HL-60 (cell line): ENCODE data around the gene ENOX1.

Source experiments
- DNase-seq, 2 experiments: peaks; one replicate each; pipeline ENCODE4 v3.0.0-alpha.2; 2010 to 2020; ENCODE audit warnings: low read depth in 1 of 2, low spot score in 1 of 2
- H3K27ac ChIP-seq: fragments of 250-450 bp; sonication (Bioruptor Pico); replicated peaks from 2 replicates; pipeline ENCODE4 v1.5.1; 2020; ENCODE audit warnings: mild to moderate bottlenecking, moderate library complexity
- H3K27me3 ChIP-seq: fragments of 250-450 bp; sonication (Bioruptor Pico); 2 replicates; pipeline ENCODE4 v1.5.1; 2021; ENCODE audit warnings: mild to moderate bottlenecking, moderate library complexity; ENCODE audit not compliant: insufficient read depth, poor library complexity, severe bottlenecking
- H3K4me3 ChIP-seq: replicated peaks from 2 replicates; pipeline ENCODE4 v1.5.1; 2011; ENCODE audit warnings: mild to moderate bottlenecking, control low read depth, low read length; ENCODE audit not compliant: insufficient read depth
- CTCF ChIP-seq: IDR thresholded peaks from one replicate; pipeline ENCODE4 v1.5.1; 2011; ENCODE audit warnings: low read length, control low read depth, inconsistent platforms; ENCODE audit not compliant: insufficient read depth
- GABPA ChIP-seq: IDR thresholded peaks from 2 replicates; pipeline ENCODE4 v1.6.1; 2012; ENCODE audit warnings: low read depth
- POLR2AphosphoS5 ChIP-seq: IDR thresholded peaks from 2 replicates; pipeline ENCODE4 v1.6.1; 2012; ENCODE audit warnings: low read depth
- SPI1 ChIP-seq: IDR thresholded peaks from 2 replicates; pipeline ENCODE4 v1.6.1; 2012; ENCODE audit warnings: low read depth, mild to moderate bottlenecking, borderline replicate concordance
- TF ChIP-seq, protein P1 (sequence below): IDR thresholded peaks from 2 replicates; pipeline ENCODE4 v1.6.1; 2012; ENCODE audit warnings: low read depth; ENCODE audit not compliant: insufficient replicate concordance

Gene ENOX1

GRCh38 chr13:43304449-43304848 is 482.3 kb downstream of the ENOX1 start:
- peaks cover 10% of the 10 kb centered on the region for H3K27me3 ChIP-seq
- no peak overlapping the region for H3K27ac ChIP-seq
- no peak for DNase-seq
- TF ChIP-seq, protein P1, sequence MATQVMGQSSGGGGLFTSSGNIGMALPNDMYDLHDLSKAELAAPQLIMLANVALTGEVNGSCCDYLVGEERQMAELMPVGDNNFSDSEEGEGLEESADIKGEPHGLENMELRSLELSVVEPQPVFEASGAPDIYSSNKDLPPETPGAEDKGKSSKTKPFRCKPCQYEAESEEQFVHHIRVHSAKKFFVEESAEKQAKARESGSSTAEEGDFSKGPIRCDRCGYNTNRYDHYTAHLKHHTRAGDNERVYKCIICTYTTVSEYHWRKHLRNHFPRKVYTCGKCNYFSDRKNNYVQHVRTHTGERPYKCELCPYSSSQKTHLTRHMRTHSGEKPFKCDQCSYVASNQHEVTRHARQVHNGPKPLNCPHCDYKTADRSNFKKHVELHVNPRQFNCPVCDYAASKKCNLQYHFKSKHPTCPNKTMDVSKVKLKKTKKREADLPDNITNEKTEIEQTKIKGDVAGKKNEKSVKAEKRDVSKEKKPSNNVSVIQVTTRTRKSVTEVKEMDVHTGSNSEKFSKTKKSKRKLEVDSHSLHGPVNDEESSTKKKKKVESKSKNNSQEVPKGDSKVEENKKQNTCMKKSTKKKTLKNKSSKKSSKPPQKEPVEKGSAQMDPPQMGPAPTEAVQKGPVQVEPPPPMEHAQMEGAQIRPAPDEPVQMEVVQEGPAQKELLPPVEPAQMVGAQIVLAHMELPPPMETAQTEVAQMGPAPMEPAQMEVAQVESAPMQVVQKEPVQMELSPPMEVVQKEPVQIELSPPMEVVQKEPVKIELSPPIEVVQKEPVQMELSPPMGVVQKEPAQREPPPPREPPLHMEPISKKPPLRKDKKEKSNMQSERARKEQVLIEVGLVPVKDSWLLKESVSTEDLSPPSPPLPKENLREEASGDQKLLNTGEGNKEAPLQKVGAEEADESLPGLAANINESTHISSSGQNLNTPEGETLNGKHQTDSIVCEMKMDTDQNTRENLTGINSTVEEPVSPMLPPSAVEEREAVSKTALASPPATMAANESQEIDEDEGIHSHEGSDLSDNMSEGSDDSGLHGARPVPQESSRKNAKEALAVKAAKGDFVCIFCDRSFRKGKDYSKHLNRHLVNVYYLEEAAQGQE, result no peak
- no peak for TF ChIP-seq CTCF
- no peak for TF ChIP-seq POLR2AphosphoS5
- no peak for TF ChIP-seq SPI1
- TF ChIP-seq GABPA, result no peak
- H3K4me3 ChIP-seq, result no peak overlapping the region

DNA sequence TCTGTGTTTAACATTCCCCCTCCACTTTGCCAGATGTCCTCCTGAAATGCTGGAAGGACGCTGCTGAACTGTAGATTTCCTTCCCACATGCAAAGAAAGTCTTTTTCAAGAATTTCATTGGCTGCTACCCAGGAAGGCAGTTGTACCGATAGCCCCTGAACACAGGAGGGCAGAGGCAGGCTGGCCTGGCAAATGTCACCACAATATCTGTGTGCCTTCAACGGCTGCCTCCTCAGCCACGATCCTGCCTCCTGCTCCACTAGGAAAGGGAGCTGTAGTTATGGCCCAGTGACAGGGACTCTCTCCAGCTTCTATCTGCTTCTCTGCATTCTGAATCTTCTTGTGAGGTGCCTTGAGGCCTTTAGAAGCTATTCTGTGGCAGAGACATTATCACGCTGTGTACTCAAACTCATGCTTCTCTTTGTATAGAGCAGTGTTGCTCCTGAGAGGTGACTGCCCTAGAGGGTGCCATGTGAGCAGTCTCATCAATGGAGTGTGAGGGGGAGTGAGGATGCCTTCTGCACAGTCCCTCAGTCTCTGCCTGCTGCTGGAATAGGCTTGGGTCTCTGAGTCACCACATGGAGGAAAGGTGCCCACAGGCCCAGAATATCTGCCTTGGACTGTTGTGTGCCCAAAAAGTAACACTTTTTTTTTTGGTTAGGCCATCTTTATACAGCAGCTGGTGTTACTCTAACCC is 483.6 kb downstream of the ENOX1 start:
- H3K27me3 ChIP-seq, result peaks cover 13% of the 10 kb centered on the region
- DNase-seq, result peak in 1 of 2 experiments; percentile 3
- TF ChIP-seq GABPA, result no peak
- TF ChIP-seq CTCF, result no peak
- TF ChIP-seq SPI1, result no peak
- TF ChIP-seq, protein P1, result no peak
- no peak for TF ChIP-seq POLR2AphosphoS5
- H3K27ac ChIP-seq, result no peak overlapping the region
- H3K4me3 ChIP-seq, result no peak overlapping the region

GRCh38 chr13:43301346-43301969 is 485.3 kb downstream of the ENOX1 start:
- TF ChIP-seq SPI1 (no peak), GABPA (no peak)
- Histone ChIP-seq H3K27me3 (peaks cover 13% of the 10 kb centered on the region), H3K27ac (no peak overlapping the region), H3K4me3 (no peak overlapping the region)
- no peak for DNase-seq

DNA sequence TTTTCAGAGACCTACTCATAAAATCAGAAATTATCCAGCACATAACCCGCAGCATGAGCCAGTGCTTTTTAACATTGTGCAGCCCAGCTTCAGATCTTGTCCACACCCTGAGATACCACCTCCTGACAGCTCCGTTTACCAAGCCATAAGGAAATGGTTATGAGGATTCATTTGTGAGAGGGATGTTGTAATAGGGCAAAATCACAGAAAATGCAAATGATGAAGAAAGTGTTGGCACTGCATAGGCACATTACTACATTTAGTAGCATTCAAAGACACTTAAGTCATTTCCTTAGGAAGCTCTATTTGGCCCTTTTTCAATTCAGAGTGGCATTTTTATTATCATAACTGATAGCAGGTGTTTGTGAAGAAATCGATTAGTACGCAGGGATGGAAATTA is 485.9 kb downstream of the ENOX1 start:
- Histone ChIP-seq H3K27me3 (peaks cover 13% of the 10 kb centered on the region), H3K27ac (no peak overlapping the region), H3K4me3 (no peak overlapping the region)
- no peak for TF ChIP-seq SPI1
- TF ChIP-seq, protein P1, result no peak
- TF ChIP-seq GABPA, result no peak
- no peak for TF ChIP-seq CTCF
- no peak for TF ChIP-seq POLR2AphosphoS5
- DNase-seq, result no peak
